Large intestine (tissue), 3 donors: Measurements from ENCODE around the gene CD300E. TPM values are rescaled to one million over a fixed set of nuclear protein-coding genes. Genes with fewer than 3 reads are reported as not detected.
"Not testable (repeated sequence)": the region's sequence is repeated elsewhere in the genome, so short reads cannot be mapped to it uniquely, and the experiment has no call there.

Experiments
- DNase-seq, 2 donors: peaks; one replicate each; pipeline versions ENCODE4 v3.0.0 to v3.0.0-alpha.2; 2013
- H3K27ac ChIP-seq: one replicate; pipeline ENCODE4 v1.5.1; 2013; ENCODE audit warnings: low read length
- H3K27me3 ChIP-seq: 2 replicates; pipeline ENCODE4 v1.6.1; 2013; ENCODE audit warnings: low read length; ENCODE audit not compliant: control insufficient read depth, insufficient read depth
- H3K36me3 ChIP-seq: 2 replicates; pipeline ENCODE4 v1.6.1; 2013; ENCODE audit warnings: low read length; ENCODE audit not compliant: control insufficient read depth, insufficient read depth
- H3K4me1 ChIP-seq: one replicate; pipeline ENCODE4 v1.6.1; 2013; ENCODE audit warnings: low read length; ENCODE audit not compliant: control insufficient read depth, insufficient read depth
- H3K4me3 ChIP-seq: one replicate; pipeline ENCODE4 v1.5.1; 2013; ENCODE audit warnings: low read length
- H3K9me3 ChIP-seq: one replicate; pipeline ENCODE4 v1.6.1; 2013; ENCODE audit warnings: mild to moderate bottlenecking, low read depth, low read length, moderate library complexity; ENCODE audit not compliant: control insufficient read depth
- WGBS: methylation state at CpG from one replicate; pipeline ENCODE4 v1.1.5; 2013; ENCODE audit warnings: low lambda C conversion rate; ENCODE audit not compliant: insufficient coverage; 5-methylcytosine and 5-hydroxymethylcytosine counted together
- polyA plus RNA-seq: library from polyadenylated mRNA; unstranded; fragments of 120-200 nt; gene quantifications from one replicate; pipeline ENCODE4 v1.2.1, GENCODE V29; 2013

The CD300E gene
- polyA plus RNA-seq, 1 donor = 0.12 TPM

DNA sequence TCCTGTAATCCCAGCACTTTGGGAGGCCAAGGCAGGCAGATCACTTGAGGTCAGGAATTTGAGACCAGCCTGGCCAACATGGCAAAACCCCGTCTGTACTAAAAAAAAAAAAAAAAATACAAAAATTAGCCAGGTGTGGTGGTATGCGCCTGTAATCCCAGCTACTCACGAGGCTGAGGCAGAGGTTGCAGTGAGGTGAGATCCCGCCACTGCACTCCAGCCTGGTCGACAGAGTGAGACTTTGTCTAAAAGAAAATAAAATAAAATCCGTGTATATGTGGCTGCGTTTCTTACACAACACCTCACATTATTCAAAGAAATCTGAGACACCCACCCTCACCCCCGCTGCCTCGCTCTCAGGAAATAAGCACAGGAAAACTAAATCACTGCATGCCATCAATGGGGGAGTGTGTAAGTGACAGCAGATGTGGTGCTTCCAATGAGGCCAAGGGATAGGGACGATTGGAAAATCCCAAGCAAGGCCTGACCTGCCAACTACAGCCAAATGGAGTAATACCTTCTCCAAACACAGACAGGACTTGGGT, 13.1 kb upstream of the CD300E start:
- not testable (repeated sequence) for DNase-seq, H3K27ac ChIP-seq, H3K4me1 ChIP-seq, H3K4me3 ChIP-seq, H3K36me3 ChIP-seq, H3K9me3 ChIP-seq
- H3K27me3 ChIP-seq = peaks cover 29% of the 10 kb centered on the region
- WGBS = 92% methylated on average over 2 of the region's 10 CpGs

DNA sequence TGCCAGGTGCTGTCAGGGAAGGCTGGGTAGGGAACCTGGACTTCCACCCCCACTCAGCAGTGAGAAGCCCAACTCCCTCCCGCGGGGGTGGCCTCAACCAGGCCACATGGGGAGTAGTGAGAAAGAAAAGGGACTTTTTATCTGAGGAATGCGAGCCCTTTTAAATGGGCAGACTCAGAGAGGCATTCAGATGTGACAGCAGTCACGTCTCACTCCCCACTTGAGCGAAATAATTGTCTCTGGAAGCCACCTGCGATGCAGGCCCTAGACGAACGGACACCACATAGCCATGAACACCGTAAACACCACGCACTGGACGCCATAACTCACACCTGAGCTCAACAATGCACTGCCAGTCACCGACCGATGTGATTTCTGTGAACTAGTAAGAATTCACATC, 11.9 kb upstream of the CD300E start:
- H3K27ac ChIP-seq = no peak overlapping the region
- no peaks in the 10 kb centered on the region for H3K4me1 ChIP-seq
- H3K4me3 ChIP-seq = no peak overlapping the region
- no peaks in the 10 kb centered on the region for H3K9me3 ChIP-seq
- WGBS = no CpG with 5 or more reads among the region's 13 CpGs
- H3K36me3 ChIP-seq = no peaks in the 10 kb centered on the region
- peaks cover 26% of the 10 kb centered on the region for H3K27me3 ChIP-seq
- no peak for DNase-seq

DNA sequence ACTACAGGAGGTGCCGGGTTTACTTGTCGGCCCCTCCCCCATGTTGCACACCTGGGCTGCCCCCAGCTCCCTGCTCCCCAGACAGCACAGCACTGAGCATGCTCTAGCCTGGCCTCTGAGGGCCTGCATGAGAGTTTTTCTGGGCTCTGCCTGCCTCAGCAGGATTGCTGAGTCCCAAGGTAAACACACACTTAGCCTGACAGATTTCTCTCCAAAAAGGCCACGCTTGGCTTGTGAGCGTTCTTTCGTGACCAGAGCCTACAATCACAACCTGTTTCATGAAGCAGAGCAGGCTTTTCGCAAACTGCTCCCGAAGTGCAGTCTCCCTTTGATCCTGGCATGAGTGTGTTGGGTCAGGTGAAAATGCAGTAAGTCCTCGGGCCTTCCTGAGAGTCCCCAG, 9.8 kb upstream of the CD300E start:
- Histone ChIP-seq H3K27me3 (peaks cover 19% of the 10 kb centered on the region), H3K4me3 (no peak overlapping the region), H3K9me3 (no peaks in the 10 kb centered on the region), H3K27ac (no peak overlapping the region), H3K4me1 (no peaks in the 10 kb centered on the region), H3K36me3 (no peaks in the 10 kb centered on the region)
- DNase-seq = no peak
- no CpG with 5 or more reads among the region's 8 CpGs for WGBS

DNA sequence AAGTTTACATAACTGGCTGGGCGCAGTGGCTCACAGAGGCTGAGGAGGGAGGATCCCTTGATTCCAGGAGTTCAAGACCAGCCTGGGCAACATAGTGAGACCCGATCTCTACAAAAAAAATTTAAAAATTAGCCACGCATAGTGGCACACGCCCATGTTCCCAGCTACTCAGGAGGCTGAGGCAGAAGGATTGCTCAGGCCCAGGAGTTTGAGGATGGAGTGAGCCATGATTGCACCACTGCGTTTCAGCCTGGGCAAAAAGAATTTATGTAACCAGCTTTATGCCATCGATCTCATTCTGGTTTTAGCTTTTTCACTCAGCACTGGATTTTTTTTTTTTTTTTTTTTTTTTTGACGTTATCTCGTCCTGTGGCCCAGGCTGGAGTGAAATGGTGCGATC, 9.1 kb upstream of the CD300E start:
- Histone ChIP-seq H3K27me3 (peaks cover 14% of the 10 kb centered on the region), H3K36me3 (no peaks in the 10 kb centered on the region), H3K27ac (no peak overlapping the region), H3K4me1 (no peaks in the 10 kb centered on the region), H3K4me3 (no peak overlapping the region), H3K9me3 (no peaks in the 10 kb centered on the region)
- 95% methylated on average over 2 of the region's 9 CpGs for WGBS
- DNase-seq = no peak

DNA sequence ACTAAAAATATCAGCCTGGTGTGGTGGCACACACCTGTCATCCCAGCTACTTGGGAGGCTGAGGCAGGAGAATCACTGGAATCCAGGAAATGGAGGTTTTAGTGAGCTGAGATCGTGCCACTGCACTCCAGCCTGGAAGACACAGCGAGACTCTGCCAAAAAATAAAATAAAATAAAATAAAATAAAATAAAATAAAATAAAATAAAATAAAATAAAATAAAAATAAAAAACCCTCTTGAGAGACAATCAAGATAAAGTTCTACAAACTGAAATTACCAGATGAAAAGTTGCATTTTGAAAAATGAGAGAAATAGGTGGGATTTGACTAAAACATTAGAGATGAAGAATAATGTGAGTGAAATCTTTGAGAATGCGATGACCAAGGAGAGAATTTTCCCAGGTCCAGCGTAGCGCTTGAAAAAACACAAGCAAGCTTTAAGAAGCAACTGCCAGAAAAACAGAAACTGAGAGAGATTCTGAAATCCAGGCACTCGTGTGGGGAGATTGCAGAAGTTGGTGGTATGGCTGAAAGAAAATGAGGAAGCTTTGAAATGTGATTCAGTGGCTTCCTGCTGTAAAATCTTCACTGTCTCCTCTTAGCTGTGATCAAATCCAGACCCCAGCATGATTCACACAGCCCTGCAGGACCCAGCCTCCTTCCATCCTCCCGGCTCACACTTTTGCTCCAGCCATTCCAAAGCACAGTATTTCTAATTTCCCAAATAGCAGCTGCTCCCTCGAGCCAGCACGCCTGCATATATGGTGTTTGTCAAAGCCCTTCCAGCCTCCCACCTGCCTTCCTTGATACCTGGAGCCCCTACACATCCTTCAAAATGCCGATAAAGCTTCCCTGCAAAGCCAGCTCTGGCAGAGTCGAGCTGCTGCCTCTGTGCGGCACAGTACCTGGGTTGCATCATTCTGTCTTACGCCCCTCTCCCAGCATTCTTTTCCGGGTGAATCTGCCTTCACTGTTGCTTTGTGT, 8.2 kb upstream of the CD300E start:
- no peak overlapping the region for H3K27ac ChIP-seq
- no peaks in the 10 kb centered on the region for H3K4me1 ChIP-seq
- no peaks in the 10 kb centered on the region for H3K36me3 ChIP-seq
- WGBS = 67% methylated on average over 1 of the region's 14 CpGs
- no peak for DNase-seq
- no peaks in the 10 kb centered on the region for H3K9me3 ChIP-seq
- H3K4me3 ChIP-seq = no peak overlapping the region
- peaks cover 10% of the 10 kb centered on the region for H3K27me3 ChIP-seq

DNA sequence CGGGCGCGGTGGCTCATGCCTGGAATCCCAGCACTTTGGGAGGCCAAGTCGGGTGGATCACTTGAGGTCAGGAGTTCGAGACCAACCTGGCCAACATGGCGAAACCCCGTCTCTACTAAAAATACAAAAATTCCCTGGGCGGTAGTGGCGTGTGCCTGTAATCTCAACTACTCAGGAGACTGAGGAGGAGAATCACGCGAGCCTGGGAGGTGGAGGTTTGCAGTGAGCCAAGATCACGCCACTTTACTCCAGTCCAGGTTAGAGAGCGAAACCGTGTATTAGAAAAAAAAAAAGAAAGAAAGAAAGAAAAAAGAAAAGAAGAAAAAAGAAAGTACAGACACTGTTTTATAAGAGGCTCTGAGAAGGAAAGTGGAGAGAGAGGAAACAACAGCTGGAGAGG, 6.7 kb upstream of the CD300E start:
- H3K9me3 ChIP-seq, DNase-seq: not testable (repeated sequence)

DNA sequence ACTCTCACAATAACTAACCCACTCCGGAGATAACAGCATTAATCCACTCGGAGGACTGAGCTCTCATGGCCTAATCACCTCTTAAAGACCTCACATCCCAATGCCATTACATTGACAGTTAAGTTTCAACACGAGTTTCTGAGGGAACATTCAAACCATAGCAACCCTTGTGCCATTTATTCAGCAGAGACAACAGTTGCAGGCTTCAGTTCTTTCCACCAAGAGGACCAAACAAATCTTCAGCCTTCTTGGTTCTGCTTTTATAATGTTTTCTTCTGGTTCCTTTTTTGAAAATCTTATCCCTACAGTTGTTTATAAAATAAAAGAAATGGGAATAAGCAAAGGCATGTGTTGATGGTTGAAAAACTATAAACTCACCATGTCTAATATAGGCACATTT, 2.1 kb upstream of the CD300E start:
- Histone ChIP-seq H3K27me3 (no peaks in the 10 kb centered on the region), H3K27ac (no peak overlapping the region), H3K36me3 (no peaks in the 10 kb centered on the region), H3K4me3 (no peak overlapping the region), H3K4me1 (no peaks in the 10 kb centered on the region), H3K9me3 (no peaks in the 10 kb centered on the region)
- no peak for DNase-seq
- WGBS = no CpG with 5 or more reads among the region's 3 CpGs

More for the DNA sequence above, 6.7 kb upstream of the CD300E start:
- not testable (repeated sequence) for H3K4me3 ChIP-seq, H3K27me3 ChIP-seq, H3K36me3 ChIP-seq, H3K4me1 ChIP-seq, H3K27ac ChIP-seq
- 74% methylated on average over 4 of the region's 14 CpGs for WGBS

DNA sequence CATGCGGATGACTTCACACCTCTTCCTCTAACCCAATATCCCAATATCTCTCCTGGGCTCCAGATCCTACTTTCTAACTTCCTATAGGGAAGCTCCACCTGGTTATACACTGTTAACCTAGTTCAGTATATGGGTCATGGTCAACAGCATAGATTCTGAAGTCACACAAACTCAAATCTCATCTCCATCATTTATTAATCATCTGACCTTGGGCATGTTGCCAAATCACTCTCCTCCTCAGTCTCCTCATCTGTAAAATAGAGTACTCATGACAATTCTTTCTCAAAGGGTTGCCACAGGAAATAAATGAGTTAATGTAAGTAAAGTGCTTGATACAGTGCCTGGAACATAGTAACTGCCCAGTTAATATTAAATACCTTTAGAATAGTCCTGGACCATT, 593 bp upstream of the CD300E start:
- Histone ChIP-seq H3K27ac (no peak overlapping the region), H3K4me1 (no peaks in the 10 kb centered on the region), H3K4me3 (no peak overlapping the region), H3K27me3 (peaks cover under 1% of the 10 kb centered on the region), H3K9me3 (no peaks in the 10 kb centered on the region), H3K36me3 (no peaks in the 10 kb centered on the region)
- DNase-seq = no peak
- no CpG with 5 or more reads among the region's 1 CpG for WGBS

DNA sequence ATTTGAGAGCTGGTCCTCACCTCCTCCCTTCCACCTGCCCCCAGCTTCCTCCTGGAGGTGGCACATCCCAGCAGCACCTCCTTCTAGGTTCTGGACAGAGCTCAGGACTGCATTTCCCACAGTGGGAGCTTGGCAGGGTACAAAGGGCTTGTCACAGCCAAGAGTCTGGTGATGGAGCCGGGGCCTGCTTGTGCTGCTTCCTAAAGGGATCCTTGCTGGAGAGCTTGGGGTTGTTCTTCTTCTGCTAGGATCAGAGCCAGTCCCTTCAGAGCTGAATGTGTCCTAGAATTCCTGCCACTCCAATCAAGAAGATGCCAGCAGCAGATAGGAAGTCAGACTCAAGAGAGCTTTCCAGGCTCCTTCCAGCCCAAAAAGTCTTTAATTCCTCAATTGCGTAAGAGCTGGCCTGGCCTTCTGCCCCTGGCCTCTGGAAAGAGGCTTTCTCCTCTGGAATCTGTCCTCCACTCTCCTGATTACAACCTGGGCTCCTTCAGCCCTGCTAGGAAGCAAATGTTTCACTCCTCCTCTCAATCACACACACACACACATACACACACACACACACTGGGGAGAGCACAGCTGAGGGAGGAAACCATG, 4.4 kb downstream of the CD300E start:
- Histone ChIP-seq H3K27me3 (peaks cover 7% of the 10 kb centered on the region), H3K9me3 (no peaks in the 10 kb centered on the region), H3K36me3 (no peaks in the 10 kb centered on the region), H3K4me3 (no peak overlapping the region), H3K27ac (no peak overlapping the region), H3K4me1 (no peaks in the 10 kb centered on the region)
- no peak for DNase-seq
- no CpG with 5 or more reads among the region's 2 CpGs for WGBS

DNA sequence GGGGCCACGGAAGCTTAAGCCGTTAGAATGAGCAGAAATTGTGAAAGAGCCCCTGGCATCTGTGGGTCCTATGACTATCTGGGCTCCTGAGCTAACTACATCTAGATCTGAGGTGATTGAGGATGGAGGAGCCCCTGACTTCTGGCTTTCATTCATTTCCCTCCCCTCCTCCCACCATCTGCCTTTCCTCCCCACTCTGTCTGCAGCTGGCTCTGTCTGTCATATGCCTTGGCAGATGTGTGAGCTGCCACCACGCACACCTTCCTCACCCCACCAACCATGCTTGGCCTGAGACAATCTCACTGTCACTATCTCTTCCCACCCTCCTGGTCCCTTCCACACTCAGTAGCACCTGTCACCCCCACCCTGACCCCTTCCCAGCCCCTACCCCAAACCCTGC, 5.1 kb downstream of the CD300E start:
- Histone ChIP-seq H3K27ac (no peak overlapping the region), H3K4me3 (no peak overlapping the region), H3K27me3 (peaks cover 7% of the 10 kb centered on the region), H3K9me3 (no peaks in the 10 kb centered on the region), H3K36me3 (no peaks in the 10 kb centered on the region), H3K4me1 (no peaks in the 10 kb centered on the region)
- WGBS = no CpG with 5 or more reads among the region's 3 CpGs
- no peak for DNase-seq
